ENCODE data around the gene MASP2.

Gene MASP2

GRCh38 chr1:10987840-10988417 is 59.1 kb downstream of the MASP2 start:
- no peak for DNase-seq

- no peak for DNase-seq
These were observed 60.5 kb downstream of the MASP2 start for GRCh38 chr1:10986525-10986890.

GRCh38 chr1:10980841-10981727 is 66.0 kb downstream of the MASP2 start:
- DNase-seq: no peak

GRCh38 chr1:10980094-10980577 is 66.9 kb downstream of the MASP2 start:
- peak; percentile 24 for DNase-seq

GRCh38 chr1:10979483-10979920 is 67.5 kb downstream of the MASP2 start:
- no peak for DNase-seq

GRCh38 chr1:10978719-10979118 is 68.3 kb downstream of the MASP2 start:
- DNase-seq: no peak
